ENCODE measurements around the gene AP4B1.

Gene AP4B1

DNA sequence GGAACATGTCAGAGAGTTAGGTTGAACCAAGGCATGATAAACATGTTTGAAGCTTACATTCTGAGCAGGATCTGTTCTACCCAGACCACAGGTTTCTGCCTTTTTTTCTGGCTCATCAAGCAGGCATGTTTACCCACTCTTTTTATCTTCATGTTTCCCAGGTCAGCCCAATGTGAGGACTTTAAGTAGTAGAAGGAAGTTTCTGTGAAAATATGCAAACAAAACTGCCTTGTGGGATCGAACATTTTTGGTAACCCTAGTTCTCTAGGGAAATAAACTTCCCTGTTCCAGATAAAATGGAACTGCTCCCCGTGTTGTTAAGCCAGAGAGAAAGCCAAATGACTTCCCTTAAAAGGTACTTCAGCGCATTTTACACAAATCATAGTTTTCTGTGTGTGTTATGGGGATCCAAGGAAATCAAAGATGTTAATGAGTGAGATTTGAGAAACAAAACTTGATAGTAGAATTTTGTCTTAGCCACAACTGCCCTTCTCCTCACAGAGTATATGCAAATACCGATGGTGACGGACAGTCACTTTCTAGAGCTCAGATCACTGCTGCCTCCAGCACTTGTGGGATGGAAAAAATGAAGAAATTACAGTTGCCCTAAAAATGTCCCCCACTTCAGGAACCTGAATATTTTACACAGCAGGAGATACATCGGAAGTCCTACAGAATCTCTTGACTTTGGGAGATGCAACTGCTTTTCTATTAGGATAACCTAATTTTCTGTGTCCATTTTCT, 23.8 kb upstream of the AP4B1 start:
- H3K4me2 ChIP-seq (ENCODE audit: insufficient read depth, low read length, poor library complexity, severe bottlenecking): peak overlapping the region; percentile 85
- WGBS, 2 donors (ENCODE audit: extremely low coverage in 2 of 2, insufficient read length in 2 of 2, insufficient replicate concordance in 1 of 2): no CpG with 5 or more reads among the region's 6 CpGs
- no peak overlapping the region for H4K8ac ChIP-seq (ENCODE audit: low read depth, low read length)
- no peak overlapping the region for H2BK15ac ChIP-seq (ENCODE audit: low read length)
- no peak overlapping the region for H2BK12ac ChIP-seq (ENCODE audit: low read length)
- H3K18ac ChIP-seq (ENCODE audit: low read length): no peak overlapping the region
- H2BK5ac ChIP-seq (ENCODE audit: low read length): no peak overlapping the region
- H3K4me1 ChIP-seq (ENCODE audit: control insufficient read depth in 2 of 2, insufficient read depth in 1 of 2, low read depth in 1 of 2, low read length in 2 of 2): peaks cover 5 to 9% of the 10 kb centered on the region in 2 donors
- H3K4me3 ChIP-seq (ENCODE audit: low read length in 2 of 2): peak overlapping the region; percentile 54 to 88
- no peak overlapping the region for H3K4ac ChIP-seq (ENCODE audit: low read length)
- H2AFZ ChIP-seq (ENCODE audit: low read length): peak overlapping the region; percentile 91
- peaks cover 0 to under 1% (median 0%) of the 10 kb centered on the region in 3 experiments for H3K27me3 ChIP-seq (ENCODE audit: control insufficient read depth in 3 of 3, insufficient read depth in 3 of 3, low read depth in 1 of 3, low read length in 3 of 3)
- peaks cover 6% of the 10 kb centered on the region for H3K79me1 ChIP-seq (ENCODE audit: low read depth, low read length)
- no peak overlapping the region for H4K91ac ChIP-seq (ENCODE audit: low read depth, low read length, poor library complexity)
- no peaks in the 10 kb centered on the region for H3K36me3 ChIP-seq (replicated peaks in 1 of 2; ENCODE audit: control insufficient read depth in 2 of 2, insufficient read depth in 2 of 2, low read length in 2 of 2)
- H3K9me3 ChIP-seq (replicated peaks in 1 of 2; ENCODE audit: control insufficient read depth in 2 of 2, insufficient read depth in 1 of 2, low read depth in 1 of 2, low read length in 2 of 2): no peaks in the 10 kb centered on the region
- H2BK120ac ChIP-seq (ENCODE audit: low read depth, low read length): no peak overlapping the region
- no peak overlapping the region for H3K27ac ChIP-seq (replicated peaks; ENCODE audit: low read length)
- H3K23ac ChIP-seq (ENCODE audit: low read depth, low read length, poor library complexity): no peak overlapping the region
- DNase-seq (ENCODE audit: low spot score): no peak
- no peak overlapping the region for H3K9ac ChIP-seq (ENCODE audit: low read depth, low read length, poor library complexity)
- no peak overlapping the region for H2AK5ac ChIP-seq (ENCODE audit: low read depth, low read length)
- no peak overlapping the region for H3K14ac ChIP-seq (ENCODE audit: low read length)

GRCh38 chr1:113924473-113924872, 19.9 kb upstream of the AP4B1 start:
- no peak overlapping the region for H2BK120ac ChIP-seq (ENCODE audit: low read depth, low read length)
- H2BK12ac ChIP-seq (ENCODE audit: low read length): no peak overlapping the region
- H3K9me3 ChIP-seq (replicated peaks in 1 of 2; ENCODE audit: control insufficient read depth in 2 of 2, insufficient read depth in 1 of 2, low read depth in 1 of 2, low read length in 2 of 2): no peaks in the 10 kb centered on the region
- H4K8ac ChIP-seq (ENCODE audit: low read depth, low read length): no peak overlapping the region
- H3K4me3 ChIP-seq (ENCODE audit: low read length in 2 of 2): no peak overlapping the region
- no peak for DNase-seq (ENCODE audit: low spot score)
- no peak overlapping the region for H3K14ac ChIP-seq (ENCODE audit: low read length)
- peaks cover 0 to 4% (median 0%) of the 10 kb centered on the region in 3 experiments for H3K27me3 ChIP-seq (ENCODE audit: control insufficient read depth in 3 of 3, insufficient read depth in 3 of 3, low read depth in 1 of 3, low read length in 3 of 3)
- no peak overlapping the region for H2AK5ac ChIP-seq (ENCODE audit: low read depth, low read length)
- no peak overlapping the region for H2AFZ ChIP-seq (ENCODE audit: low read length)
- H3K36me3 ChIP-seq (replicated peaks in 1 of 2; ENCODE audit: control insufficient read depth in 2 of 2, insufficient read depth in 2 of 2, low read length in 2 of 2): no peaks in the 10 kb centered on the region
- WGBS, 2 donors (ENCODE audit: extremely low coverage in 2 of 2, insufficient read length in 2 of 2, insufficient replicate concordance in 1 of 2): no CpG with 5 or more reads among the region's 2 CpGs
- H2BK5ac ChIP-seq (ENCODE audit: low read length): no peak overlapping the region
- H3K18ac ChIP-seq (ENCODE audit: low read length): no peak overlapping the region
- no peak overlapping the region for H3K4ac ChIP-seq (ENCODE audit: low read length)
- no peaks in the 10 kb centered on the region for H3K79me1 ChIP-seq (ENCODE audit: low read depth, low read length)
- no peak overlapping the region for H4K91ac ChIP-seq (ENCODE audit: low read depth, low read length, poor library complexity)
- H3K23ac ChIP-seq (ENCODE audit: low read depth, low read length, poor library complexity): no peak overlapping the region
- no peak overlapping the region for H2BK15ac ChIP-seq (ENCODE audit: low read length)
- no peak overlapping the region for H3K4me2 ChIP-seq (ENCODE audit: insufficient read depth, low read length, poor library complexity, severe bottlenecking)
- H3K4me1 ChIP-seq (ENCODE audit: control insufficient read depth in 2 of 2, insufficient read depth in 1 of 2, low read depth in 1 of 2, low read length in 2 of 2): peaks cover 3 to 5% of the 10 kb centered on the region in 2 donors
- no peak overlapping the region for H3K9ac ChIP-seq (ENCODE audit: low read depth, low read length, poor library complexity)
- no peak overlapping the region for H3K27ac ChIP-seq (replicated peaks; ENCODE audit: low read length)

DNA sequence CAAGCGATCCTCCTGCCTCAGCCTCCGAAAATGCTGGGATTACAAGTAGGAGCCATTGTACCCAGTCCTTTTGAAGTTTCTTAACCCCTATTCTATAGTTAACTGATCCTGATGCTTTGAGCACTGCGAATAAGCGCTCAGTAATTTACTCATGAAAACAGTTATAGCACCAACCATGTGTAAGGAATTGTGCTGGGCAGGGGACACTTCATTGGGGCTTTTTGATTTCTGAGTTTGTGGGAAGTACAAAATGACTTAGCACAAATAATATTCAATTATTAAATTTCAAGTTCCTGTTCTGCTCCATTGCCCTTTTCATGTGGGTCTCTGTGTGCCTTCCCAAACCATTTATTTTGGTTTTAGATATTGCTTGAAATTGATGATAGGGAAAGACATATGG, 18.4 kb upstream of the AP4B1 start:
- Histone ChIP-seq H3K14ac (ENCODE audit: low read length) (no peak overlapping the region), H4K8ac (ENCODE audit: low read depth, low read length) (no peak overlapping the region), H3K4me2 (ENCODE audit: insufficient read depth, low read length, poor library complexity, severe bottlenecking) (no peak overlapping the region), H4K91ac (ENCODE audit: low read depth, low read length, poor library complexity) (no peak overlapping the region), H3K4me3 (ENCODE audit: low read length in 2 of 2) (no peak overlapping the region), H3K23ac (ENCODE audit: low read depth, low read length, poor library complexity) (no peak overlapping the region), H3K9me3 (replicated peaks in 1 of 2; ENCODE audit: control insufficient read depth in 2 of 2, insufficient read depth in 1 of 2, low read depth in 1 of 2, low read length in 2 of 2) (no peaks in the 10 kb centered on the region), H3K27me3 (ENCODE audit: control insufficient read depth in 3 of 3, insufficient read depth in 3 of 3, low read depth in 1 of 3, low read length in 3 of 3) (peaks cover 0 to 4% (median 0%) of the 10 kb centered on the region in 3 experiments), H2AK5ac (ENCODE audit: low read depth, low read length) (no peak overlapping the region), H2BK15ac (ENCODE audit: low read length) (no peak overlapping the region), H2BK5ac (ENCODE audit: low read length) (no peak overlapping the region), H3K9ac (ENCODE audit: low read depth, low read length, poor library complexity) (no peak overlapping the region), H3K4me1 (ENCODE audit: control insufficient read depth in 2 of 2, insufficient read depth in 1 of 2, low read depth in 1 of 2, low read length in 2 of 2) (peaks cover 0 to under 1% of the 10 kb centered on the region in 2 donors), H2BK120ac (ENCODE audit: low read depth, low read length) (no peak overlapping the region), H3K18ac (ENCODE audit: low read length) (no peak overlapping the region), H2AFZ (ENCODE audit: low read length) (no peak overlapping the region), H3K4ac (ENCODE audit: low read length) (no peak overlapping the region), H3K79me1 (ENCODE audit: low read depth, low read length) (no peaks in the 10 kb centered on the region), H3K27ac (replicated peaks; ENCODE audit: low read length) (no peak overlapping the region), H2BK12ac (ENCODE audit: low read length) (no peak overlapping the region), H3K36me3 (replicated peaks in 1 of 2; ENCODE audit: control insufficient read depth in 2 of 2, insufficient read depth in 2 of 2, low read length in 2 of 2) (no peaks in the 10 kb centered on the region)
- no CpG with 5 or more reads among the region's 4 CpGs for WGBS, 2 donors (ENCODE audit: extremely low coverage in 2 of 2, insufficient read length in 2 of 2, insufficient replicate concordance in 1 of 2)
- no peak for DNase-seq (ENCODE audit: low spot score)

DNA sequence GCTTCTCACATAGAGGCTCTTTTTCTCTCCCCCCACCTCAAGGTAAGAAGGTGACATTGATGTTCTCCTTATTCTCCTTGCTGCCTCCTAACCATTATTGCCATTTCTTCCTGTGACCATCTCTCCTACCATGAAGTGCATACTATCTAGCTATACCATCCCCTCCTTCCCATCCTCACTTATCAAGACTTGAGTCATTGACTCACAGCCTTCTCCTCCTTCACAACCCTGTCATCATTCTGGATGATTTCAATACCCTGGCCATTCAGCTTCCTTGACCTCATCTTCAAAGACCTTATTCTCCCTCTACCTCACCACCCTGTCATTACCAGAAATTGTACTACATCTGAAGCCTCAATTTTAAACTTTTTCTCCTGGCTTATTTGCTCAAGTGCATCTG, 13.6 kb upstream of the AP4B1 start:
- Histone ChIP-seq H3K9me3 (replicated peaks in 1 of 2; ENCODE audit: control insufficient read depth in 2 of 2, insufficient read depth in 1 of 2, low read depth in 1 of 2, low read length in 2 of 2) (no peaks in the 10 kb centered on the region), H2BK5ac (ENCODE audit: low read length) (no peak overlapping the region), H2BK12ac (ENCODE audit: low read length) (no peak overlapping the region), H2BK120ac (ENCODE audit: low read depth, low read length) (no peak overlapping the region), H3K79me1 (ENCODE audit: low read depth, low read length) (no peaks in the 10 kb centered on the region), H3K27ac (replicated peaks; ENCODE audit: low read length) (no peak overlapping the region), H3K14ac (ENCODE audit: low read length) (no peak overlapping the region), H3K27me3 (ENCODE audit: control insufficient read depth in 3 of 3, insufficient read depth in 3 of 3, low read depth in 1 of 3, low read length in 3 of 3) (peaks cover 0 to 2% (median 0%) of the 10 kb centered on the region in 3 experiments), H2AK5ac (ENCODE audit: low read depth, low read length) (no peak overlapping the region), H3K23ac (ENCODE audit: low read depth, low read length, poor library complexity) (no peak overlapping the region), H3K4me3 (ENCODE audit: low read length in 2 of 2) (no peak overlapping the region), H3K4ac (ENCODE audit: low read length) (no peak overlapping the region), H3K9ac (ENCODE audit: low read depth, low read length, poor library complexity) (no peak overlapping the region), H3K36me3 (replicated peaks in 1 of 2; ENCODE audit: control insufficient read depth in 2 of 2, insufficient read depth in 2 of 2, low read length in 2 of 2) (peaks cover 0 to 11% of the 10 kb centered on the region in 2 donors), H4K91ac (ENCODE audit: low read depth, low read length, poor library complexity) (no peak overlapping the region), H2AFZ (ENCODE audit: low read length) (no peak overlapping the region), H4K8ac (ENCODE audit: low read depth, low read length) (no peak overlapping the region), H2BK15ac (ENCODE audit: low read length) (no peak overlapping the region), H3K4me2 (ENCODE audit: insufficient read depth, low read length, poor library complexity, severe bottlenecking) (no peak overlapping the region), H3K18ac (ENCODE audit: low read length) (no peak overlapping the region), H3K4me1 (ENCODE audit: control insufficient read depth in 2 of 2, insufficient read depth in 1 of 2, low read depth in 1 of 2, low read length in 2 of 2) (peaks cover 0 to 4% of the 10 kb centered on the region in 2 donors)
- DNase-seq (ENCODE audit: low spot score): no peak

Measured in neuronal stem cell (in vitro differentiated cells).